ENCODE data around the gene NCS1. TPM values are rescaled to one million over a fixed set of nuclear protein-coding genes. Genes with fewer than 3 reads are reported as not detected.
A peak's percentile ranks its signal among the peaks of the same experiment; 100 is the strongest.

NCS1 gene
- total RNA-seq, 3 donors from 2014 or later = 23.8 to 27.5 (median 24.1) TPM

DNA sequence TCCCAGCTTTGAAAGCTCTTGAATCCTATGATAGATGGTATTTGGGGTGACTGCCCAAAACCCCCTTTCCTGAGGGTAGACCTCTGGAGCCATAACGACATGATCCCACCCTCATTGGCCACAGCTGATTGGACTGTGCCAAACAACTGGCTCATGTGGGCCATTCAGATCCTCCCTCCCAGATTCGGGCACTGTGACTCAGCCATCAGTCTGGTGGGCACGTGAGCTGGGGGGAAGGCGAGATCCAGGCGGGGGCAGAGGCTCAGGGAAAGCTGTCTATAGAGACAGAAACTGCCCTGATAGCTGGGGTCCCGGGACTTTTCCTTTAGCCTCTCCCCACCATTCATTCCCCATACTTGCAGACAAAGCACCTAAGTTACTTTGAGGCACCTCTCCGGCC, 15.1 kb upstream of the NCS1 start:
- Mint-ChIP-seq H3K4me3 (no peak overlapping the region), H3K36me3 (ENCODE audit: insufficient read depth) (no peaks in the 10 kb centered on the region), H3K4me1 (ENCODE audit: low read depth) (no peaks in the 10 kb centered on the region), H3K9me3 (no peaks in the 10 kb centered on the region), H3K27me3 (ENCODE audit: low read depth) (no peaks in the 10 kb centered on the region)
- DNase-seq (no peak), ATAC-seq (no peak)

DNA sequence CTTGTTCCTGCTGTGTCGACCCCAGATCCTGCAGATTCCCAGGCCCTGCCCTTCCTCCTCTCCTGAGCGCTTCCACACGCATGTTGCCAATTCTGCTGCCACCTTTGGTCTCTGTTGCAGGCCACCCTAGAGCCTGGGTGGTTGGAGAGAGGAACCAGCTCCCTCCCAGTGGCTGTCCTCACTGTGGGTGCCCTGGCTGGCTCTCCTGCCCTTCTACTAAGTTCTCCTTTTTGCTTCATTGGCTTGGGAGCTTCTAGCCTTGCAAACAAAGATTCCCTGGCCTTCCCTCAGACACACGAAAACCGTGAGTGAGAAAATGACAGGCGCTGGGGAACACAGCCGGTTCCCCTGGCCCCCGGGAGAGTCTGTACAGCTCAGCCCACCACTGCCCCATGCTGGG, 14.2 kb upstream of the NCS1 start:
- no peak for ATAC-seq
- Mint-ChIP-seq H3K36me3 (ENCODE audit: insufficient read depth) (no peaks in the 10 kb centered on the region), H3K4me1 (ENCODE audit: low read depth) (no peaks in the 10 kb centered on the region), H3K4me3 (no peak overlapping the region), H3K9me3 (no peaks in the 10 kb centered on the region), H3K27me3 (ENCODE audit: low read depth) (no peaks in the 10 kb centered on the region)
- DNase-seq = no peak

DNA sequence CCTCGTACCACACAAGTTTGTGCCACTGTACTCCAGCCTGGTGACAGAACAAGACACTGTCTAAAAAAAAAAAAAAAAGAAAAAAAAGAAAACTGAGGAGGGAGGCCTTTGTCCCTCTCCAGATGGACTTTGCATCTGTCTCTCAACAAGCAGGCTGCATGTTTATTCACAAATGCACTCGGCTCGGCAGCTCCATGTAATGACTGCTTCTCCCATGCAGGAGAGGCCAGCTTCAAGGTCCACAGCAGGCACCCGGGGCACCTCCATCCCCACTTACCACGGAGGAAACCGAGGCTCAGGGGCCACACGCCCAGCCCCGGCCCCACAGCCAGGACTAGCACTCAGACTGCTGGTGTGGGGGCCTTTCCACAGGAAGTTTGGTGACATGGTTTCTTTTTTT, 13.1 kb upstream of the NCS1 start:
- Mint-ChIP-seq H3K36me3 (ENCODE audit: insufficient read depth) (no peaks in the 10 kb centered on the region), H3K4me1 (ENCODE audit: low read depth) (no peaks in the 10 kb centered on the region), H3K9me3 (no peaks in the 10 kb centered on the region), H3K27me3 (ENCODE audit: low read depth) (no peaks in the 10 kb centered on the region), H3K4me3 (no peak overlapping the region)
- ATAC-seq (no peak), DNase-seq (no peak)

DNA sequence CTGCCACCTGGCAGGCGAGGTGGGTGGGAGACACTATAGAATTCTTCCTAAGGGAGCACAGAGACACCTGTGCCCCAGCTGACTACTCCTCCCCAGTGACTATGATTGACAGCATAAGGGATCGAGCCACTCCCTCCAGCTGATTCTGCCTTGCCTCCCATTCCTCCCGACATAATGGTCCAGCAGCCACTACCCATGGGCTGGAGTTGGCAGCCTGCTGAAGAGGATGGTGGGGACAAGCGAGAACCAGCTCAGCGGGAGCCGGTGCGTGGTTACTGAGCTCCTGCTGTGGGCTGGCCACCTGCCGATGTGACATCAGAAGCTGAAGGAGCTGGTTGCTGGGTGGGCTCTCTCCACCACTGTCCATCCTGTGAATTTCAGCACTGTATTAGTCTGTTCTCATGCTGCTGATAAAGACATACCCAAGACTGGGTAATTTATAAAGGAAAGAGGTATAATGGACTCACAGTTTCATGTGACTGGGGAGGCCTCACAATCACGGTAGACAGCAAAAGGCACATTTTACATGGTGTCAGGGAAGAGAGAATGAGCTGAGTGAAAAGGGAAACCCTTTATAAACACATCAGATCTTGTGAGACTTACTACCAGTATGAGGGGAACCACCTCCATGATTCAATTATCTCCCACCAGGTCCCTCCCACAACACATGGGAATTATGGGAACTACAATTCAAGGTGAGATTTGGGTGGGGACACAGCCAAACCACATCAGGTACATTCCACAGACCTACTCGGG, 12.1 kb upstream of the NCS1 start:
- Mint-ChIP-seq H3K27me3 (ENCODE audit: low read depth) (no peaks in the 10 kb centered on the region), H3K4me3 (no peak overlapping the region), H3K4me1 (ENCODE audit: low read depth) (no peaks in the 10 kb centered on the region), H3K36me3 (ENCODE audit: insufficient read depth) (no peaks in the 10 kb centered on the region), H3K9me3 (no peaks in the 10 kb centered on the region)
- DNase-seq = no peak
- no peak for ATAC-seq

DNA sequence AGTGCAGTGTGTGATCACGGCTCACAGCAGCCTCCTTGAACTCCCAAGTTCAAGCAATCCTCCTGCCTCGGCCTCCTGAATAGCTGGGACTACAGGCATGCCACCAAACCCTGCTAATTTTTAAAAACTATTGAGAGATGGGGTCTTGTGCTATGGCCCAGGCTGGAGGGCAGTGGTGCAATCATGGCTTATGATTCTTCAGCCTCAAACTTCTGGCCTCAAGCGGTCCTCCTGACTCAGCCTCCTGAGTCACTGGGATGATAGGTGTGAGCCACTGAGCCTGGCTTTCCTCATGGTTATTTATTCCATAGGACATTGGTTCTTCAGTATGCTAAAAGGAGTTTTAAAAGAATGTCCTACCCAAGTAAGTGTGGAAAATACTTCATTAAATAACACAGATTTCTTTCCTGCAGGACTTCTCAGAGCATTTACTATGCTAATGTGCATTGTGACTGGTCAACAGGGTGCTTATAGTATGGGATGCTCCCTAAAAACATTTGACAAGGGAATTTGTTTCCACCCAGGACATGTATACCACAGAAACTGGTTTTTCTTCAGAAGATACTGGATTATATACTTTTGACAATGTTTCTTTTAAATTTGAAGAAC, 11.2 kb upstream of the NCS1 start:
- Mint-ChIP-seq H3K36me3 (ENCODE audit: insufficient read depth) (no peaks in the 10 kb centered on the region), H3K27me3 (ENCODE audit: low read depth) (no peaks in the 10 kb centered on the region), H3K4me3 (no peak overlapping the region), H3K9me3 (no peaks in the 10 kb centered on the region), H3K4me1 (ENCODE audit: low read depth) (no peaks in the 10 kb centered on the region)
- ATAC-seq (no peak), DNase-seq (no peak)

DNA sequence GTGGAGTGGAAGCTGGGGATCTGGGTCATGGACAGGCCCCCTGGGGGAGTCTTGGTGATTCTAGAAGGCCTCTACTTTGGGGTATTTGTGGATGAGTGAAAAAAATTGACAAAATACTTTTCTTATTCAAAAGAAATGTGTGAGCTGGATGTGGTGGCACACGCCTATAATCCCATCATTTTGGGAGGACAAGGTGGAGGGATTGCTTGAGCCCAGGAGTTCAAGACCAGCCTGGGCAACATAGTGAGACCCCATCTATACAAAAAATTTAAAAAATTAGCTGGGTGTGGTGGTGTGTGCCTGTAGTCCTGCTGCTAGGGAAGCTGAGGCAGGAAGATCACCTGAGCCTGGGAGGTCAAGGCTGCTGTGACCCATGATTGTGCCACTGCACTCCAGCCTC, 6.6 kb upstream of the NCS1 start:
- Mint-ChIP-seq H3K36me3 (ENCODE audit: insufficient read depth) (no peaks in the 10 kb centered on the region), H3K27me3 (ENCODE audit: low read depth) (no peaks in the 10 kb centered on the region), H3K4me3 (no peak overlapping the region), H3K9me3 (no peaks in the 10 kb centered on the region), H3K4me1 (ENCODE audit: low read depth) (peaks cover 3% of the 10 kb centered on the region)
- DNase-seq = no peak
- ATAC-seq = no peak

DNA sequence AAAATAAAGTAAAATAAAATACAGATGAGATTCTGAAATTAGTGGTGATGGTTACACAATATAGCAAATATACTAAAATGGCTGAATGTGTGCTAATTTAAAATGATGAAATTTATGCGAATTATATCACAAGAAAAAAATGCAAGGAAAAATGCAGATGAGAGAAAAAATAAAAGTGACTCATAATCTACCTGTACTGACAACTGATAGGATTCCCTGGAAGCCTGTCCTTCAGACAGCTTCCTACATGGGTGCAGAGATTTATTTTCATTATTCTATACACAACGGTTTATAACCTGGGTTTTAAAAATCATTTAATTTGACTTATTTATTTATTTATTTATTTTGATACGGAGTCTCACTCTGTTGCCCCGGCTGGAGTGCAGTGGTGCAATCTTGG, 5.8 kb upstream of the NCS1 start:
- ATAC-seq (no peak), DNase-seq (no peak)
- no peak overlapping the region for H3K4me3 Mint-ChIP-seq
- H3K27me3 Mint-ChIP-seq (ENCODE audit: low read depth) = peaks cover 2% of the 10 kb centered on the region
- no peaks in the 10 kb centered on the region for H3K36me3 Mint-ChIP-seq (ENCODE audit: insufficient read depth)
- no peaks in the 10 kb centered on the region for H3K9me3 Mint-ChIP-seq
- H3K4me1 Mint-ChIP-seq (ENCODE audit: low read depth) = peaks cover 3% of the 10 kb centered on the region

DNA sequence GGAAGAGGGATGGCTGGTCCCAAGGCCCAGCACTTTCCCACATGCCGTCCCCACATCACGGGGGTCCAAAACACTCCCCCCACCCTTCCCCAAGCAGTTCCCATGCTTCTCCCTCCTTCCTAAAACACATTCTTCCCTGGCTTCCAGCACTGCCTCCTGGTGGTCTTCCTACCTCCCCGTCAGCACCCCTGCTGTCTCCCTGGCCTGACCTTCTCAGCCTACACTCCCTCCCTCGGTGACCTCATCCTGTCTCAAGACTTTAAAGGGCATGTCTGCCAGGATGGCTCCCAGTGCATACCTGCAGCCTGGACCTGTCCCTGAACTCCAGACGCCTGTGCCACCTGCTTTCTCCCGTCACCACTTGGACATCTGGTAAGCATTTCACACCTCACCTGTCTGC, 4.3 kb upstream of the NCS1 start:
- no peak for DNase-seq
- peaks cover 2% of the 10 kb centered on the region for H3K27me3 Mint-ChIP-seq (ENCODE audit: low read depth)
- H3K9me3 Mint-ChIP-seq = no peaks in the 10 kb centered on the region
- no peak overlapping the region for H3K4me3 Mint-ChIP-seq
- H3K36me3 Mint-ChIP-seq (ENCODE audit: insufficient read depth) = no peaks in the 10 kb centered on the region
- no peak for ATAC-seq
- H3K4me1 Mint-ChIP-seq (ENCODE audit: low read depth) = peaks cover 3% of the 10 kb centered on the region

DNA sequence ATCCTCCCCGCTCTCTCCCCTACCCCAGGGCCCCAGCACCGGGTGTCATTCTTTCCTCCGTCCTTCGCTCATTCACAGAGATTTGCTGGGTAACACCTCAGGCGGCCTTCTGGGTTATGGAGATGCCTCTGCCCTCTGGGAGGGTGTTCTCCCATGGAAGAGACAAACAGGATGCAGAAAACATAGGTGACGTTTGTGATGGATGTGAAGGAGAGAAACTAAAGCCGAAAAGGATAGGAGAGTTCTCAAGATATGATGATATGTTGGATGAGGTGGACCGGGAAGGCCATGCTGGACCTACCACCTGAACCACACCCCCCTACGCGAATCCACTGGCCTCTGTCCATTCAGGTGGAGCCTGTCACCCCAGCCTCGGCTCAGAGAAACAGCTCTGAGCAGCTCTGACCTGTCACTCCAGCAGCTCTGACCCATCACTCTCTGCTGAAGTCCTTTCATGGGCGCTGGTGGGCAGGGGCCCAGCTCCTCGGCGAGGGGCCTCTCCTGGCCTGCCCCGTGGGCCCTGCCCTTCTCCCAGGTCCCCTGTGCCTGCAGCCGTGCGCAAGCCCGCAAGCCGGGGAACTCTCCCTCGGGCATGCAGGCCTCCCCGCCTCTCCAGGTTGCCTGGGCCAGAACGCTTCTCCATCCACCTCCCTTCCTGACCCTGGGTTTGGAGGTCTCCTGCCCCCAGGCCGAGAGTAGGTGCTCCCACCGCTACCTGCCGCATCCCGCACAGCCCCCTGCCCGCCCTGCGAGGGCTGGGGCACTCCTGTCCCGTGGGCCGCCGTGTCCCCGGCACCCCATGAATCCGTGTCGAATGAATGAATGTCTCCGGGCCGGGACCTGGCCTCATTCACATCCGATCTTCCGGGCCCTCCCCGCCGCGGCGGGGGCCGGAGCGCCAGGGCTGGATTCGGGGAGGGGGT, 717 bp upstream of the NCS1 start:
- Mint-ChIP-seq H3K9me3 (no peaks in the 10 kb centered on the region), H3K4me1 (ENCODE audit: low read depth) (peaks cover 6% of the 10 kb centered on the region), H3K4me3 (peak overlapping the region; percentile 33), H3K27me3 (ENCODE audit: low read depth) (peaks cover 18% of the 10 kb centered on the region), H3K36me3 (ENCODE audit: insufficient read depth) (no peaks in the 10 kb centered on the region)
- no peak for DNase-seq
- peak; percentile 8 to 10 for ATAC-seq

DNA sequence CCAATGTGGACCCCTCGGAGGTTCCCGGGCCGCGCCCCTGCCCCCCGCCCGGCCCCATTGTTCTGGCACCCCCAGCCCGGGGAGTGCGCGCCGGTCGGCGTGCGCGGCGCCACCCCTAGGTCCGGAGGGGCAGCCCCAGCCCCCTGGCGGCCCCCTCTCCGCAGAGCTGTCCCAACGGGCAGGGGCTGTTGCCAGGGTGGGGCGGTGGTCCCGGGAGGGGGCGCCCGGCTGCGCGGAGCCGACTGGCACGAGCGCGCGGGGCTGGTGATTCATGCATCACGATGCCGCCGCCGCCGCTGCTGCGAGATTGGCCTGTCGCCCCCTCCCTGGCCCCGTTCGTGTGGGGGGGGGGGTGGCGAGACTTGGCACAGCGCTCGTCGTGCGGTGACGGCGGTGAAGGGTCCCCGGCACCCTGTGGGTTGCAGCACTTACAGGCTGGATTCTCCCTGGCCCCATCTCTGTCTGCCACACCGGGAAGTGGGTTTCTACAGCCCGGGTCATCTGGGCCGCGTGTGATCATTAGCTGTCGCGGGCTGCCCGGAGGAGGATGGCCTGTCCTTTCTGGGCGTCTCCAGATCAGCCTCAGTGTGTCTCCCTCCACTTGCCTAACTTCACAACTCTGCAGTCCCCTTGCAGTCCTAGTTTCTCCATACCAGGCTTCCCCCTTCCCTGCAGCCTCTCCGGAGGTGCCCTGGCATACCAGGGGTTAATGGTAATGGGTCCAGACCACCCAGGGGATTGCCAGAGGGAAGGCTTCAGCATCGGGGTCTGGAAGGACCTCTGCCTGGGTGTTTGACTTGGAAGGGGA, 858 bp downstream of the NCS1 start:
- peak; percentile 39 to 50 for ATAC-seq
- H3K27me3 Mint-ChIP-seq (ENCODE audit: low read depth) = peaks cover 18% of the 10 kb centered on the region
- H3K4me3 Mint-ChIP-seq = peak overlapping the region; percentile 78
- H3K4me1 Mint-ChIP-seq (ENCODE audit: low read depth) = peaks cover 2% of the 10 kb centered on the region
- DNase-seq = peak; percentile 70
- H3K9me3 Mint-ChIP-seq = no peaks in the 10 kb centered on the region
- no peaks in the 10 kb centered on the region for H3K36me3 Mint-ChIP-seq (ENCODE audit: insufficient read depth)

DNA sequence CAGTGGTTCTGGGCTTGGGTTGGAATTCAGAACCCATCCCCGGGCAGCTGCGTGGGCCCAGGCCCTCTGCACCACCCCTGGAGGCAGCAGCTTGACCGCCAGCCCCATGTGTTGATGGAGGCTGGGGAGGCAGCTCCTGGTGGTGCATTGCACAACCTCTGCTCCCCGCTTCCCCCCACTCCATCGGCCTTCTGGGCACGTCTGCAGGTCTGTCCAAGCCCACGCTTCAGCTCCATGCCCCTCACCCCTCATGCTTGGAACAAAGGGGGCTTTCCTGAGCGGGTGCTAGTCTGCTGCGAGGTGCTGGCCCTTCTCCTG, 1.4 kb downstream of the NCS1 start:
- H3K27me3 Mint-ChIP-seq (ENCODE audit: low read depth) = peaks cover 18% of the 10 kb centered on the region
- H3K36me3 Mint-ChIP-seq (ENCODE audit: insufficient read depth) = no peaks in the 10 kb centered on the region
- no peak for DNase-seq
- ATAC-seq = no peak
- peaks cover 2% of the 10 kb centered on the region for H3K4me1 Mint-ChIP-seq (ENCODE audit: low read depth)
- H3K9me3 Mint-ChIP-seq = no peaks in the 10 kb centered on the region
- H3K4me3 Mint-ChIP-seq = peak overlapping the region; percentile 78

DNA sequence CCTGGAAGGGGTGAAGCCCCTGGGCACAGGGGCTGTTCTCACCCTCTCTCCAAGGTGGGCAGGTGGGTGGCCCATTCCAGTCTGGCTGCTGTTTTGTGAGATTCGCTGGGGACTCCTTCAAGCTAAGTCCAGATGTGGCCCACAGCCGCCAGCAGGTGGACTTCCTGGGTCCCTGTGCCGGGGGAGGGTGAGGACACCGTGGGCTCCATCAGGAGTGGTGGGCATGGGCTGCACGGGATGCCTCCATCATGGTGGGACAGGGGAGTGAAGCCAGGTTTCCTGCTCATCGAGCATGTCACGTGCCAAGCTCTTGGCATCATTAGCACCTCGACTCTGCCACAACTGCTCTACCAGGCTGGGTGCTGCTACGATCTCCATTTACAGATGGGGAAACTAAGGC, 1.8 kb downstream of the NCS1 start:
- DNase-seq = no peak
- Mint-ChIP-seq H3K4me1 (ENCODE audit: low read depth) (peaks cover 2% of the 10 kb centered on the region), H3K4me3 (peak overlapping the region; percentile 78), H3K36me3 (ENCODE audit: insufficient read depth) (no peaks in the 10 kb centered on the region), H3K9me3 (no peaks in the 10 kb centered on the region), H3K27me3 (ENCODE audit: low read depth) (peaks cover 18% of the 10 kb centered on the region)
- no peak for ATAC-seq

DNA sequence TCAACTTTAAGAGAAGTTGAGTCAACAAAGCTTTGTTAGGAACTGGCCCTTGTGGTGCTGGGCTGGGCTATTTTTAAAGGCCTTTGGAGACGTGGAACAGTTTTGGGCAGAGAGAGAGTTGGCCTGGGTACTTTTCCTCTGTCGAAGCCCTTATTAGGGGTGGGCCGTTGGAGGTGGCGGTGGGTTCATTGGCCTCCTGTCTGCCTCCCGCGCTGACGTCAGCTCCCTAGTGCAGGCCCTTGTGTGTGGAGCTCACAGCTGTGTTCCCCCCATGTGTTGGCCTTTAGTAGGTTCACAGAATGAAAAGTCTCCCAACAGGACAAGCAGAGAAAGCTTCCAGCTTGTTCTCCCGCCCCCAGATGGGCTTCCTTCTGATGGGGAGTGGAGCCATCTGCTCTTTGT, 2.7 kb downstream of the NCS1 start:
- DNase-seq (no peak), ATAC-seq (no peak)
- no peaks in the 10 kb centered on the region for H3K36me3 Mint-ChIP-seq (ENCODE audit: insufficient read depth)
- peak overlapping the region; percentile 40 for H3K4me3 Mint-ChIP-seq
- H3K9me3 Mint-ChIP-seq = no peaks in the 10 kb centered on the region
- H3K4me1 Mint-ChIP-seq (ENCODE audit: low read depth) = peaks cover 2% of the 10 kb centered on the region
- peaks cover 18% of the 10 kb centered on the region for H3K27me3 Mint-ChIP-seq (ENCODE audit: low read depth)

DNA sequence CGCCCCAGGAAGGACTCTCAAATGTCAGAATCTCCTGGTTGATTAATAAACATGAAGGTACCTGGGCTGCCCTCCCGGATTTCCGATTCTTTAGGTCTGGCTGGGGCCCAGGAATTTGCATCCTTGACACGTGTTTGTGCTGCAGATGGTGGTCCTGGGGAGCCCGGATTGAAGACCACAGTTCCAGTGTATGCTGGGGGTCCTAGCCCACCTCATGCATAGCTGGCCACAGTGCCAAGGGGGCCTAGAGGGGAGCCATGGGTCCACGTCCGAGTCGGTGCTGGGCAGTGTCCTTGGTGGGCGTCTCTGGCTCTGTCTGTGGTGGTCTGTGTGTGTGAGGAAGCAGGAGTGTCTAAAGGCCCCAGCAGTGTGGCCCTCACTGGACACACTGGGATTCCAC, 3.2 kb downstream of the NCS1 start:
- H3K4me3 Mint-ChIP-seq = no peak overlapping the region
- H3K36me3 Mint-ChIP-seq (ENCODE audit: insufficient read depth) = no peaks in the 10 kb centered on the region
- H3K9me3 Mint-ChIP-seq = no peaks in the 10 kb centered on the region
- ATAC-seq = no peak
- peaks cover 2% of the 10 kb centered on the region for H3K4me1 Mint-ChIP-seq (ENCODE audit: low read depth)
- peaks cover 19% of the 10 kb centered on the region for H3K27me3 Mint-ChIP-seq (ENCODE audit: low read depth)
- no peak for DNase-seq
